ENCODE results near the gene CYSTM1. TPM values are rescaled to one million over a fixed set of nuclear protein-coding genes. Genes with fewer than 3 reads are reported as not detected.
A peak's percentile ranks its signal among the peaks of the same experiment; 100 is the strongest.

Gene CYSTM1
- total RNA-seq, 2 experiments from 2014 or later, result 16.8 to 23.0 TPM

- Mint-ChIP-seq H3K4me3 (no peak overlapping the region), H3K4me1 (peaks cover 9% of the 10 kb centered on the region), H3K27me3 (peaks cover 10% of the 10 kb centered on the region), H3K36me3 (no peaks in the 10 kb centered on the region), H3K27ac (no peak overlapping the region), H3K9me3 (ENCODE audit: low read depth) (no peaks in the 10 kb centered on the region)
- DNase-seq, result peak; percentile 16
- ATAC-seq, result no peak
- CTCF ChIA-PET, result interaction anchor here (0.9 to 9.4 kb wide), 5 partner anchors 9 to 69 kb away, joined by 3 to 130 read pairs (median 4); partner anchors contain the start of gene PURA
Observed at GRCh38 chr5:140141241-140141640, 33.7 kb upstream of the CYSTM1 start.

GRCh38 chr5:140142246-140142645 lies 32.7 kb upstream of the CYSTM1 start:
- peaks cover 12% of the 10 kb centered on the region for H3K4me1 Mint-ChIP-seq
- no peaks in the 10 kb centered on the region for H3K9me3 Mint-ChIP-seq (ENCODE audit: low read depth)
- H3K4me3 Mint-ChIP-seq, result no peak overlapping the region
- H3K27ac Mint-ChIP-seq, result no peak overlapping the region
- no peaks in the 10 kb centered on the region for H3K36me3 Mint-ChIP-seq
- peak; percentile 33 for DNase-seq
- H3K27me3 Mint-ChIP-seq, result peaks cover 19% of the 10 kb centered on the region
- ATAC-seq, result no peak
- CTCF ChIA-PET, result interaction anchor here (0.9 to 9.4 kb wide), 7 partner anchors 14 to 173 kb away, joined by 3 to 130 read pairs (median 8); partner anchors contain the start of gene PURA

GRCh38 chr5:140142856-140143255 lies 32.1 kb upstream of the CYSTM1 start:
- Mint-ChIP-seq H3K36me3 (no peaks in the 10 kb centered on the region), H3K4me3 (no peak overlapping the region), H3K27ac (no peak overlapping the region), H3K9me3 (ENCODE audit: low read depth) (no peaks in the 10 kb centered on the region), H3K4me1 (peaks cover 12% of the 10 kb centered on the region), H3K27me3 (peaks cover 25% of the 10 kb centered on the region)
- no peak for ATAC-seq
- peak; percentile 31 for DNase-seq
- CTCF ChIA-PET, result interaction anchor here (1.1 to 9.4 kb wide), 7 partner anchors 10 to 174 kb away, joined by 3 to 130 read pairs (median 58); partner anchors contain the start of gene PURA

GRCh38 chr5:140143521-140144258 lies 31.3 kb upstream of the CYSTM1 start:
- Mint-ChIP-seq H3K4me3 (no peak overlapping the region), H3K9me3 (ENCODE audit: low read depth) (no peaks in the 10 kb centered on the region), H3K36me3 (no peaks in the 10 kb centered on the region), H3K4me1 (peaks cover 12% of the 10 kb centered on the region), H3K27ac (no peak overlapping the region), H3K27me3 (peaks cover 29% of the 10 kb centered on the region)
- CTCF ChIA-PET, result interaction anchor here (0.6 to 9.4 kb wide), 20 partner anchors 9 to 491 kb away, joined by 3 to 130 read pairs (median 4); partner anchors contain the start of genes CYSTM1 and PURA
- ATAC-seq, result peak; percentile 14
- peak; percentile 26 for DNase-seq

GRCh38 chr5:140145256-140145655 lies 29.7 kb upstream of the CYSTM1 start:
- H3K9me3 Mint-ChIP-seq (ENCODE audit: low read depth), result no peaks in the 10 kb centered on the region
- no peaks in the 10 kb centered on the region for H3K36me3 Mint-ChIP-seq
- peak overlapping the region; percentile 9 for H3K4me3 Mint-ChIP-seq
- peak; percentile 37 for DNase-seq
- H3K4me1 Mint-ChIP-seq, result peaks cover 12% of the 10 kb centered on the region
- CTCF ChIA-PET, result interaction anchor here (0.9 to 9.4 kb wide), 20 partner anchors 8 to 104 kb away, joined by 3 to 130 read pairs (median 4); partner anchors contain the start of genes NRG2 and PURA
- no peak overlapping the region for H3K27ac Mint-ChIP-seq
- peaks cover 29% of the 10 kb centered on the region for H3K27me3 Mint-ChIP-seq
- ATAC-seq, result no peak

- Mint-ChIP-seq H3K4me3 (peak overlapping the region; percentile 9), H3K27ac (no peak overlapping the region), H3K4me1 (peaks cover 12% of the 10 kb centered on the region)
Observed at GRCh38 chr5:140145818-140146522, 29.0 kb upstream of the CYSTM1 start.

GRCh38 chr5:140146523-140146842 lies 28.5 kb upstream of the CYSTM1 start:
- CTCF ChIA-PET, result interaction anchor here (0.7 to 9.4 kb wide), 17 partner anchors 9 to 902 kb away, joined by 3 to 130 read pairs (median 5); partner anchors contain the start of genes NRG2 and PURA
- ATAC-seq, result no peak
- peak; percentile 26 for DNase-seq
- Mint-ChIP-seq H3K36me3 (no peaks in the 10 kb centered on the region), H3K27me3 (peaks cover 29% of the 10 kb centered on the region), H3K4me3 (no peak overlapping the region), H3K4me1 (peaks cover 12% of the 10 kb centered on the region), H3K27ac (no peak overlapping the region), H3K9me3 (ENCODE audit: low read depth) (no peaks in the 10 kb centered on the region)

More at GRCh38 chr5:140145818-140146522, 29.0 kb upstream of the CYSTM1 start:
- peak; percentile 59 for DNase-seq
- no peaks in the 10 kb centered on the region for H3K36me3 Mint-ChIP-seq
- H3K9me3 Mint-ChIP-seq (ENCODE audit: low read depth), result no peaks in the 10 kb centered on the region
- CTCF ChIA-PET, result interaction anchor here (0.7 to 9.4 kb wide), 25 partner anchors 8 to 902 kb away, joined by 3 to 130 read pairs (median 4); partner anchors contain the start of genes NRG2 and PURA
- peak; percentile 81 for ATAC-seq
- peaks cover 29% of the 10 kb centered on the region for H3K27me3 Mint-ChIP-seq

GRCh38 chr5:140147460-140147859 lies 27.5 kb upstream of the CYSTM1 start:
- H3K27ac Mint-ChIP-seq, result no peak overlapping the region
- peaks cover 12% of the 10 kb centered on the region for H3K4me1 Mint-ChIP-seq

GRCh38 chr5:140148508-140148907 lies 26.5 kb upstream of the CYSTM1 start:
- H3K9me3 Mint-ChIP-seq (ENCODE audit: low read depth), result no peaks in the 10 kb centered on the region
- ATAC-seq, result no peak
- no peaks in the 10 kb centered on the region for H3K36me3 Mint-ChIP-seq
- no peak overlapping the region for H3K4me3 Mint-ChIP-seq
- CTCF ChIA-PET, result interaction anchor here (0.7 to 1.0 kb wide), 2 partner anchors 361 to 564 kb away, joined by 3 read pairs; no protein-coding TSS in a partner anchor
- DNase-seq, result no peak
- no peak overlapping the region for H3K27ac Mint-ChIP-seq
- peaks cover 29% of the 10 kb centered on the region for H3K27me3 Mint-ChIP-seq
- peaks cover 12% of the 10 kb centered on the region for H3K4me1 Mint-ChIP-seq

More at GRCh38 chr5:140147460-140147859, 27.5 kb upstream of the CYSTM1 start:
- Mint-ChIP-seq H3K36me3 (no peaks in the 10 kb centered on the region), H3K9me3 (ENCODE audit: low read depth) (no peaks in the 10 kb centered on the region), H3K27me3 (peaks cover 29% of the 10 kb centered on the region), H3K4me3 (no peak overlapping the region)
- CTCF ChIA-PET, result interaction anchor here (5.0 to 7.4 kb wide), 2 partner anchors 8 to 72 kb away, joined by 69 to 86 read pairs; no protein-coding TSS in a partner anchor
- peak; percentile 31 for DNase-seq
- no peak for ATAC-seq

GRCh38 chr5:140150201-140150600 lies 24.8 kb upstream of the CYSTM1 start:
- ATAC-seq, result no peak
- H3K9me3 Mint-ChIP-seq (ENCODE audit: low read depth), result no peaks in the 10 kb centered on the region
- peaks cover 26% of the 10 kb centered on the region for H3K27me3 Mint-ChIP-seq
- no peak for DNase-seq
- no peak overlapping the region for H3K4me3 Mint-ChIP-seq
- no peak overlapping the region for H3K27ac Mint-ChIP-seq
- CTCF ChIA-PET, result interaction anchor here (0.7 to 1.0 kb wide), 2 partner anchors 77 to 181 kb away, joined by 3 read pairs; no protein-coding TSS in a partner anchor
- H3K4me1 Mint-ChIP-seq, result peaks cover 8% of the 10 kb centered on the region
- no peaks in the 10 kb centered on the region for H3K36me3 Mint-ChIP-seq

GRCh38 chr5:140151144-140152021 lies 23.6 kb upstream of the CYSTM1 start:
- Mint-ChIP-seq H3K4me1 (peaks cover 2% of the 10 kb centered on the region), H3K9me3 (ENCODE audit: low read depth) (no peaks in the 10 kb centered on the region), H3K36me3 (no peaks in the 10 kb centered on the region), H3K4me3 (no peak overlapping the region), H3K27ac (no peak overlapping the region), H3K27me3 (peaks cover 19% of the 10 kb centered on the region)
- ATAC-seq (no peak), DNase-seq (no peak)
- CTCF ChIA-PET, result interaction anchor here (9.2 kb wide), 1 partner anchor 7 kb away, joined by 69 read pairs; no protein-coding TSS in a partner anchor

Measured in activated CD8-positive, alpha-beta memory T cell treated with anti-CD3 and anti-CD28 coated beads, Interleukin-2, amount 10 ng/mL, durations not matched to agents 7 days and 5 days (primary cell).